GM10248 (cell line): ENCODE data around the gene ACAP1.

Source experiments
- CTCF ChIA-PET: fragments of 300-600 bp; sonication (Branson Sonifier 250); formaldehyde crosslinking; extraction: SDS; loops from one replicate; lab custom pipeline; 2021; ENCODE audit warnings: antibody characterized with exemption; lab: Yijun Ruan, JAX
- POLR2A ChIA-PET: fragments of 350-650 bp; sonication (Branson Sonifier 250); formaldehyde crosslinking; extraction: SDS; loops from one replicate; lab custom pipeline; 2020; ENCODE audit warnings: antibody characterized with exemption; lab: Yijun Ruan, JAX
- DNase-seq: peaks from one replicate; pipeline ENCODE4 v3.0.0; 2012; ENCODE audit errors: extremely low spot score
- TF ChIP-seq, protein P1 (sequence below): IDR thresholded peaks from 2 replicates; pipeline ENCODE4 v1.5.1; 2012; ENCODE audit warnings: mild to moderate bottlenecking, low read depth; ENCODE audit errors: extremely low read depth, missing control alignments, control extremely low read depth

ACAP1 gene

GRCh38 chr17:7327501-7327900, 8.8 kb upstream of the ACAP1 start:
- POLR2A ChIA-PET = no interaction called here
- CTCF ChIA-PET = interaction anchor here (1.1 to 2.4 kb wide), 5 partner anchors 9 to 233 kb away, joined by 3 to 16 read pairs (median 4); partner anchors contain the start of gene ACAP1
- DNase-seq = no peak
- TF ChIP-seq, protein P1, sequence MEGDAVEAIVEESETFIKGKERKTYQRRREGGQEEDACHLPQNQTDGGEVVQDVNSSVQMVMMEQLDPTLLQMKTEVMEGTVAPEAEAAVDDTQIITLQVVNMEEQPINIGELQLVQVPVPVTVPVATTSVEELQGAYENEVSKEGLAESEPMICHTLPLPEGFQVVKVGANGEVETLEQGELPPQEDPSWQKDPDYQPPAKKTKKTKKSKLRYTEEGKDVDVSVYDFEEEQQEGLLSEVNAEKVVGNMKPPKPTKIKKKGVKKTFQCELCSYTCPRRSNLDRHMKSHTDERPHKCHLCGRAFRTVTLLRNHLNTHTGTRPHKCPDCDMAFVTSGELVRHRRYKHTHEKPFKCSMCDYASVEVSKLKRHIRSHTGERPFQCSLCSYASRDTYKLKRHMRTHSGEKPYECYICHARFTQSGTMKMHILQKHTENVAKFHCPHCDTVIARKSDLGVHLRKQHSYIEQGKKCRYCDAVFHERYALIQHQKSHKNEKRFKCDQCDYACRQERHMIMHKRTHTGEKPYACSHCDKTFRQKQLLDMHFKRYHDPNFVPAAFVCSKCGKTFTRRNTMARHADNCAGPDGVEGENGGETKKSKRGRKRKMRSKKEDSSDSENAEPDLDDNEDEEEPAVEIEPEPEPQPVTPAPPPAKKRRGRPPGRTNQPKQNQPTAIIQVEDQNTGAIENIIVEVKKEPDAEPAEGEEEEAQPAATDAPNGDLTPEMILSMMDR = no peak

DNA sequence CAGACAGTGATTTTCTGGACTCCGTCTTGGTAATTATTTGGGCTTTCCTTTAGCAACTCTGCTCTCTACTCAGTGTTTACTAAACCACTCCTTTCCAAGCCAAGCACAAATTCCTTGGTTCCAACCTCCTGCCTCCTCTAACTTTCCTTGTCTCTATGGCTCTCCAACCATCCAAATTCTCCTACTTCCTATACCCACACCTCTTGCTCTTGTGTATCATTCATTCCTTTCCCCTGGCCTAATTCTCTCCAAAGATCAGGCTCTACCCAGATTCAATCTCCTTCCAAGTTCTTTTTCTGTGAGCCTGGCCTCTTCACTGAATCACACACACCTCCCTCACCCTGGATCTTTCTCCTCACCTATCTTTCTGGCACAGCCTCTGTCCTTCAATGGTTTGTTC, 8.3 kb upstream of the ACAP1 start:
- ChIA-PET POLR2A (no interaction called here), CTCF (interaction anchor here (0.6 to 2.4 kb wide), 4 partner anchors 8 to 233 kb away, joined by 3 to 16 read pairs (median 8); partner anchors contain the start of gene ACAP1)

DNA sequence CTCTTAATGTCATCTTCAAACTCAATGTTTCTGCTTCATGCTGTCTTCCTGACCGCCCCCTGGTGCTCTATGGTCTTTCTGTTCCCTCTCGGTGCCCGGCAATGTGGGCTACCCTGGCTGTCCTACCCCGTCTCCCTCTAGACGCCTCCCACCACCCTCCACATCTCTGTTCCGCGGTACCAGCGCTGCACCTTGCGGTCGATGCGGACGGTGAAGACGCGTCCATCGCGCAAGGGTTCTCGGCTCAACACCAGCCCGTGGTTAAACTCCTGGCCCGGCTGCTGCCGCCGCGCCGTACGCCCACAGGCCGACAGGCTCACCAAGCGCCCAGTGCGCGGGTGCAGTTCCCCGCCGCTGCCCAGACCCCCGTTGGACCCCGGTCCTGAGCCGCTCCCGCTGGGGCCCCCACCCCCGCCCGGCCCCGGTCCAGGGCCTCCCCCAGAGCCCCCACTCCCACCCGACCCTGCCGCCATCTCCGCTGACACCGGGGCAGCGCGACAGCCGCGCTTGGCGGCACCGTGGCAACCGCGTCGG, 7.4 kb upstream of the ACAP1 start, which contains the start of gene NEURL4:
Gene NEURL4 (minus strand): TSS at position 496 of the 534 bp plus-strand sequence. CDS start 23 bp downstream, at position 473.
- CTCF ChIA-PET = interaction anchor here (0.6 to 3.7 kb wide), 8 partner anchors 9 to 358 kb away, joined by 3 to 15 read pairs (median 6); partner anchors contain the start of genes GPS2 and TP53
- TF ChIP-seq, protein P1 = no peak
- no peak for DNase-seq
- POLR2A ChIA-PET = interaction anchor here (0.6 to 1.7 kb wide), 5 partner anchors 13 to 67 kb away, joined by 3 to 6 read pairs (median 4); partner anchors contain the start of gene GPS2

More for the DNA sequence above, 8.3 kb upstream of the ACAP1 start:
- no peak for DNase-seq
- TF ChIP-seq, protein P1 = no peak

- ChIA-PET POLR2A (interaction anchor here (0.5 to 1.7 kb wide), 11 partner anchors 9 to 321 kb away, joined by 3 to 6 read pairs (median 4); partner anchors contain the start of genes CD68, GPS2 and POLR2A), CTCF (interaction anchor here (0.8 to 3.7 kb wide), 13 partner anchors 9 to 358 kb away, joined by 3 to 15 read pairs (median 4); partner anchors contain the start of genes GPS2, TMEM256 and TP53)
- TF ChIP-seq, protein P1 = no peak
- DNase-seq = peak; percentile 95
These were observed 6.8 kb upstream of the ACAP1 start for GRCh38 chr17:7329374-7329996.

DNA sequence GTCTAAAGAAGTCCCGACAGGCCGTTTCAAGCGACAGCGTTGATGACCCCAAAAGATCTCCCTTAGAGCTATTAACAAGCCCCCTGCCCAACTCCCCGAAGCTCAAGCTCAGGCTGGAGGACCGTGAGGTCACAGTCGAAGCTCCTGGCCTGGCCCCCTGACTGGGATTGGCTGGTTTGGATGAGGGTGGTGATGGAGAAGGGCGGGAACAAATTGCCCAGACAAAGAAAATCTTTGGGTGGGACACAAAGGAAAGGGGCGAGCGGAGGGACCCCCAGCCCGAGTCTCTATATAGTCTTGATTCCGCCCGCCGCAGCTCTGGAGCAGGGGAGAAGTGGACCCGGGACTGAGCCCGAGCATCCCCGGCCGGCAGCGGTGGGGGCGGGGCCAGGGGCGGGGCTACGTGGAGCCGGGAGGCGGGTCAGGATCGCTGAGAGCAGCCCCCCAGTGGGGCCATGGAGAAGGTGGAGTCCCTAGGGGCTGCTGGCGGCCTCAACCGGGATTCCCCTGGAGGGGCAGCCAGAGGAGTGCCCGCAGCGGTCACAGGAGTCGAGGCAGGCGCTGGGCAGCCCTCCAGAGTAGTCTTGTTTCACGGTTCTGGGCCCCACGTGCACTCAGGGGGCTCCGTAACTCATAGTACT, 6.2 kb upstream of the ACAP1 start:
- TF ChIP-seq, protein P1 = no peak
- ChIA-PET POLR2A (interaction anchor here (0.6 to 1.7 kb wide), 9 partner anchors 10 to 250 kb away, joined by 3 to 8 read pairs (median 4); partner anchors contain the start of genes CD68, GPS2 and POLR2A), CTCF (interaction anchor here (0.8 to 3.7 kb wide), 14 partner anchors 10 to 357 kb away, joined by 3 to 15 read pairs (median 4); partner anchors contain the start of genes GPS2, TMEM256 and TP53)
- DNase-seq = peak; percentile 88

DNA sequence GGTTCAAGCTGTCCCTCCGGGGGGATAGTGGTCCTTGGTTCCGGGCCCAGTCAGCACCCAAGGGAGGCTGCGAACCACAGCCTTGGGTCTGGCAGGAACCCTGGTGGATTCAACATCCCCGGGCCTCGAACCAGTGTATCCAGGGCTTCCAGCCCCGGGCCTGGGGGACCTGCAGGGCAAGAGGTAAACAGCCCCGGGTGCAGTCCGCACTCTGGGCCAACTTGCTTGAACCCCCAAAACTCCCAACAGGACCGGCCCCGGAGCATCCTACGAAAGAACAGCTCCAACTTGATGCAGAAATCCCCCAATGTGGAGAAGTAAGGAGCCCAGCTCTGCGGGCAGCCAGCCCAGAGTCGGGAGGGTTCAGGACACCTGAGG, 5.7 kb upstream of the ACAP1 start:
- DNase-seq = no peak
- POLR2A ChIA-PET = interaction anchor here (1.7 kb wide), 1 partner anchor 15 kb away, joined by 6 read pairs; the partner anchor contains the start of gene GPS2
- TF ChIP-seq, protein P1 = no peak
- CTCF ChIA-PET = interaction anchor here (1.1 to 3.7 kb wide), 4 partner anchors 13 to 230 kb away, joined by 3 to 15 read pairs (median 10); no protein-coding TSS in a partner anchor
